ENCODE measurements around the gene FXYD1.

The FXYD1 gene

DNA sequence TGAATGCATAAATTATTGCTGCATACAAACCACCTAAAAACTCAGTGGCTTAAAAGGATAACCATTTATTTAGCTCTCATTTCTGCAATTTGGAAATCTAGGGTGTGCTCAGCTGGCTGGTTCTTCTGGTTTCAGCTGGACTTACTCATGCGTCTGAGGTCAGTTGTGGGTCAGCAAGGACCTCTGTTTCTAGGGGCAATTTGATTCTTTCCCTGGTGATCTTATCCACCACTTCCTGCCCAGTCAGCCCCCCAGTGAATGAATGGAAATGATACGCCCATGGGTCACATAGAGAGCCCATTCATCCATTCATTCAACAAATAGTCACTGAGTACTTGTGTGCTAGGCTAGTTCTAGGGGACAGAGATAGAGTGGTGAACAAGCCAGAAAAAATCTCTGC lies 25.8 kb downstream of the FXYD1 start:
- TF ChIP-seq EZH2phosphoT487 (IDR thresholded peaks at IDR 0.05; ENCODE audit: low read depth) = no peak
- TF ChIP-seq, protein P1, sequence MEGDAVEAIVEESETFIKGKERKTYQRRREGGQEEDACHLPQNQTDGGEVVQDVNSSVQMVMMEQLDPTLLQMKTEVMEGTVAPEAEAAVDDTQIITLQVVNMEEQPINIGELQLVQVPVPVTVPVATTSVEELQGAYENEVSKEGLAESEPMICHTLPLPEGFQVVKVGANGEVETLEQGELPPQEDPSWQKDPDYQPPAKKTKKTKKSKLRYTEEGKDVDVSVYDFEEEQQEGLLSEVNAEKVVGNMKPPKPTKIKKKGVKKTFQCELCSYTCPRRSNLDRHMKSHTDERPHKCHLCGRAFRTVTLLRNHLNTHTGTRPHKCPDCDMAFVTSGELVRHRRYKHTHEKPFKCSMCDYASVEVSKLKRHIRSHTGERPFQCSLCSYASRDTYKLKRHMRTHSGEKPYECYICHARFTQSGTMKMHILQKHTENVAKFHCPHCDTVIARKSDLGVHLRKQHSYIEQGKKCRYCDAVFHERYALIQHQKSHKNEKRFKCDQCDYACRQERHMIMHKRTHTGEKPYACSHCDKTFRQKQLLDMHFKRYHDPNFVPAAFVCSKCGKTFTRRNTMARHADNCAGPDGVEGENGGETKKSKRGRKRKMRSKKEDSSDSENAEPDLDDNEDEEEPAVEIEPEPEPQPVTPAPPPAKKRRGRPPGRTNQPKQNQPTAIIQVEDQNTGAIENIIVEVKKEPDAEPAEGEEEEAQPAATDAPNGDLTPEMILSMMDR (IDR thresholded peaks at IDR 0.05; ENCODE audit: low read depth, low read length) = no peak
- H3K4me1 ChIP-seq (ENCODE audit: low read length) = peaks cover 17% of the 10 kb centered on the region
- no peaks in the 10 kb centered on the region for H4K20me1 ChIP-seq (ENCODE audit: insufficient read depth, low read length)
- H3K9me3 ChIP-seq (ENCODE audit: insufficient read depth, low read length) = peaks cover 31% of the 10 kb centered on the region
- no peak overlapping the region for H3K4me2 ChIP-seq (ENCODE audit: low read length)
- H3K4me3 ChIP-seq (ENCODE audit: low read length) = no peak overlapping the region
- H3K9ac ChIP-seq (ENCODE audit: low read length) = no peak overlapping the region
- H3K27ac ChIP-seq (ENCODE audit: low read length) = no peak overlapping the region
- no peaks in the 10 kb centered on the region for H3K27me3 ChIP-seq (ENCODE audit: low read depth, low read length)
- H3K36me3 ChIP-seq (replicated peaks; ENCODE audit: low read depth, low read length) = peaks cover 73% of the 10 kb centered on the region
- no peak overlapping the region for H2AFZ ChIP-seq (ENCODE audit: low read depth, low read length)
- H3K79me2 ChIP-seq (ENCODE audit: low read length) = no peaks in the 10 kb centered on the region

DNA sequence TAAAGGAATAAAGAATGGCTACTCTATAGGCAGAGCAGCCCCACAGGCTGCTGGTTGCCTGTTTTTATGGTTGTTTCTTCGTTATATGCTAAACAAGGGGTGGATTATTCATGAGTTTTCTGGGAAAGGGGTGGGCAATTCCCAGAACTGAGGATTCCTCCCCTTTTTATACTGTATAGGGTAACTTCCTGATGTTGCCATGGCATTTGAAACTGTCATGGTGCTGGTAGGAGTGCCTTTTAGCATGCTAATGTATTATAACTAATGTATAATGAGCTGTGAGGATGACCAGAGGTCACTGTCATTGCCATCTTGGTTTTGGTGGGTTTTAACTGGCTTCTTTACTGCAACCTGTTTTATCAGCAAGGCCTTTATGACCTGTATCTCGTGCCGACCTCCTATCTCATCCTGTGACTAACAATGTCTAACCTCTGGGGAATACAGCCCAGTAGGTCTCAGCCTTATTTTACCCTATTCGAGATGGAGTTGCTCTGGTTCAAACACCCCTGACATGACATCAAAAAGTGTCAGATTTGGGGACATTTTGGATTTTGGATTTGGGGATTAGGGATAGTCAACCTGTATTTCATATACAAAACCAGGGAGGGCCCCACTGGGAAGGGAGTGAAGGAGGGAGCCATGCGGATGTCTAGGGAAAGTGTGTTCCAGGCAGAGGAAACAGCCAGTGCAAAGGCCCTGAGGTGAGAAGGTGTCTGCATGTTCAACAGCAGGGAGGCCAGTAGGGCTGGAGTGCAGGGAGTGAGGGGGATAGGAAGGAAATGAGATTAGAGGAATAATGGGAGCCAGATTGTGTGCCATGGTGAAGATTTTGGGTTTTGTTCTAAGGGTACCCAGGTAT lies 26.8 kb downstream of the FXYD1 start:
- H3K4me2 ChIP-seq (ENCODE audit: low read length) = no peak overlapping the region
- H3K9ac ChIP-seq (ENCODE audit: low read length) = no peak overlapping the region
- H3K4me3 ChIP-seq (ENCODE audit: low read length) = no peak overlapping the region
- no peaks in the 10 kb centered on the region for H3K79me2 ChIP-seq (ENCODE audit: low read length)
- peaks cover 31% of the 10 kb centered on the region for H3K9me3 ChIP-seq (ENCODE audit: insufficient read depth, low read length)
- TF ChIP-seq EZH2phosphoT487 (IDR thresholded peaks at IDR 0.05; ENCODE audit: low read depth) = no peak
- TF ChIP-seq, protein P1 (IDR thresholded peaks at IDR 0.05; ENCODE audit: low read depth, low read length) = no peak
- H3K27me3 ChIP-seq (ENCODE audit: low read depth, low read length) = no peaks in the 10 kb centered on the region
- peaks cover 17% of the 10 kb centered on the region for H3K4me1 ChIP-seq (ENCODE audit: low read length)
- no peak overlapping the region for H2AFZ ChIP-seq (ENCODE audit: low read depth, low read length)
- no peaks in the 10 kb centered on the region for H4K20me1 ChIP-seq (ENCODE audit: insufficient read depth, low read length)
- peaks cover 70% of the 10 kb centered on the region for H3K36me3 ChIP-seq (replicated peaks; ENCODE audit: low read depth, low read length)
- H3K27ac ChIP-seq (ENCODE audit: low read length) = no peak overlapping the region

DNA sequence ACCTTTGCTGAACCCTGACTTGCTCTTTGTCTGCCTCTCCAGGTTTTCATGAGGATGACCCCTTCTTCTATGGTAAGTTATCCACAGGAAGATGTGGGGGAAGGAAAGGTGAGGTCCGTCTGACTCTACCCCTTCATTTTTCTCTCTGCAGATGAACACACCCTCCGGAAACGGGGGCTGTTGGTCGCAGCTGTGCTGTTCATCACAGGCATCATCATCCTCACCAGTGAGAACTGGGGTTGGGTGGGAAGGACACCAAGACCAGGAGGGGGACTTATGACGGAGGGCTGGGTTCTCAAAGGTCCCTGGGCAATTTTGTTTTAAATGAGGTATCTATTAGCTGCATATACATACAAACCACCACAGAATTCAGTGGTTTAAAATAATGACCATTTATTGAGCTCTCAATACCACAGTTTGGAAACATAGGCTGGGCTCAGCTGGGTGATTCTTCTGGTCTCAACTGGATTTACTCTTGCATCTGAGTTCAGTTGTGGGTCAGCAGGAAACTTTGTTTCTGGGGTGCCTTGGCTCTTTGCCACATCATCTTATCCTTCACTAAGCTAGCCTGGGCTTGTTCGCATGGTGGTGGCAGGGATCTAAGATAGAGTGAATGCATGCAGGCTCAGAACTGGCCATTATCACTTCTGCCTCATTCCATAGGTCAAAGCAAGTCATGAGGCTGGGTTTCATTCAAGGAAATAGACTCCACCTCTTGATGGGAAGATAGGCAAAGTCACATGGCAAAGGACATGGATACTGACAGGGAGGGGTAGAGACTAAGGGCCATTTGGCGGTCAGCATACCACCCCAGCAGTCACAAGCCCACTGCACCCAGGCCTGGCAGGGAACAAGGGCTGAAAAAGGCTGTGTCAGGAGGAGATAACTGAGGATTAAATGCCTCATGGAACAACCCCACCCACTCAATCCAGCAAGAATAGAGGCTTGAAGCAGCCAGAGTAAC lies 27.8 kb downstream of the FXYD1 start:
- Histone ChIP-seq H3K36me3 (replicated peaks; ENCODE audit: low read depth, low read length) (peaks cover 60% of the 10 kb centered on the region), H3K4me1 (ENCODE audit: low read length) (peaks cover 17% of the 10 kb centered on the region), H4K20me1 (ENCODE audit: insufficient read depth, low read length) (no peaks in the 10 kb centered on the region), H3K27me3 (ENCODE audit: low read depth, low read length) (no peaks in the 10 kb centered on the region), H2AFZ (ENCODE audit: low read depth, low read length) (no peak overlapping the region), H3K27ac (ENCODE audit: low read length) (peak overlapping the region; percentile 82), H3K4me2 (ENCODE audit: low read length) (peak overlapping the region; percentile 48), H3K4me3 (ENCODE audit: low read length) (peak overlapping the region; percentile 21; the same call in 1 of the 2 replicates), H3K79me2 (ENCODE audit: low read length) (no peaks in the 10 kb centered on the region), H3K9me3 (ENCODE audit: insufficient read depth, low read length) (peaks cover 31% of the 10 kb centered on the region), H3K9ac (ENCODE audit: low read length) (no peak overlapping the region; the same call in 1 of the 2 replicates)
- TF ChIP-seq, protein P1 (IDR thresholded peaks at IDR 0.05; ENCODE audit: low read depth, low read length) = no peak
- TF ChIP-seq EZH2phosphoT487 (IDR thresholded peaks at IDR 0.05; ENCODE audit: low read depth) = no peak

All from OCI-LY3 (cell line).